H1 (cell line): ENCODE data around the gene WDR91. TPM values are rescaled to one million over a fixed set of nuclear protein-coding genes. Genes with fewer than 3 reads are reported as not detected.
A peak's percentile ranks its signal among the peaks of the same experiment; 100 is the strongest.

Experiments used
- CTCF ChIA-PET: fragments of 300-600 bp; sonication (Branson Sonifier 250); formaldehyde crosslinking; loops from one replicate; lab custom pipeline; 2021; ENCODE audit not compliant: partially characterized antibody; lab: Charles Lee
- POLR2A ChIA-PET: fragments of 300-600 bp; sonication (Branson Sonifier 250); formaldehyde crosslinking; loops from one replicate; lab custom pipeline; 2021; ENCODE audit warnings: inconsistent platforms; ENCODE audit not compliant: partially characterized antibody; lab: Charles Lee
- DNase-seq, 2 experiments: peaks; one replicate each; pipeline versions ENCODE4 v3.0.0 to v3.0.0-alpha.2; 2010 to 2022; ENCODE audit warnings: low spot score in 2 of 2, low read depth in 1 of 2, mixed read lengths in 1 of 2
- FAIRE-seq: peaks from 2 replicates; lab custom pipeline; 2011; peaks lifted over from hg19 to GRCh38; lab: Jason Lieb, UNC
- H2AFZ ChIP-seq: 2 replicates; pipeline ENCODE4 v1.8.1; 2012; ENCODE audit warnings: low read length, inconsistent platforms
- H2AK5ac ChIP-seq: 2 replicates; pipeline ENCODE4 v1.6.1; 2013; ENCODE audit warnings: low read depth, low read length
- H2BK120ac ChIP-seq: replicated peaks from 2 replicates; pipeline ENCODE3; 2013; ENCODE audit warnings: low read depth, low read length, inconsistent platforms
- H2BK12ac ChIP-seq: 2 replicates; pipeline ENCODE4 v1.6.1; 2013; ENCODE audit warnings: low read depth, low read length
- H2BK15ac ChIP-seq: 2 replicates; pipeline ENCODE4 v1.6.1; 2013; ENCODE audit warnings: low read length
- H2BK20ac ChIP-seq: 2 replicates; pipeline ENCODE4 v1.6.1; 2013; ENCODE audit warnings: low read length
- H2BK5ac ChIP-seq: 2 replicates; pipeline ENCODE4 v1.6.1; 2013; ENCODE audit warnings: low read depth, low read length
- H3K14ac ChIP-seq: 2 replicates; pipeline ENCODE4 v1.6.1; 2013; ENCODE audit warnings: inconsistent platforms; ENCODE audit not compliant: insufficient read length
- H3K18ac ChIP-seq: 2 replicates; pipeline ENCODE4 v1.6.1; 2013; ENCODE audit warnings: low read length; ENCODE audit errors: extremely low read depth
- H3K23ac ChIP-seq: 2 replicates; pipeline ENCODE4 v1.6.1; 2013; ENCODE audit warnings: inconsistent platforms; ENCODE audit not compliant: insufficient read length
- H3K23me2 ChIP-seq: 2 replicates; pipeline ENCODE4 v1.6.1; 2013; ENCODE audit warnings: low read depth, low read length
- H3K27ac ChIP-seq: 2 replicates; pipeline ENCODE4 v1.6.1; 2011; ENCODE audit warnings: low read depth, low read length, inconsistent platforms
- H3K27me3 ChIP-seq, 4 experiments: replicated peaks in 1 of 4; 1 replicate in 1 of 4; 2 replicates in 3 of 4; pipeline versions ENCODE4 v1.6.1 to v1.8.1; 2011 to 2013; ENCODE audit warnings: low read length in 3 of 4, mild to moderate bottlenecking in 3 of 4, inconsistent platforms in 2 of 4, mixed read lengths in 2 of 4, moderate library complexity in 1 of 4; ENCODE audit not compliant: control insufficient read depth in 3 of 4, insufficient read depth in 3 of 4; ENCODE audit errors: extremely low read depth in 1 of 4
- H3K36me3 ChIP-seq, 4 experiments: 2 replicates each; pipeline versions ENCODE4 v1.6.1 to v1.8.1; 2011 to 2013; ENCODE audit warnings: mild to moderate bottlenecking in 4 of 4, low read length in 3 of 4, moderate library complexity in 2 of 4, control low read depth in 1 of 4, inconsistent platforms in 1 of 4; ENCODE audit not compliant: insufficient read depth in 4 of 4, control insufficient read depth in 2 of 4
- H3K4ac ChIP-seq: replicated peaks from 2 replicates; pipeline ENCODE3; 2013; ENCODE audit warnings: low read length, low read depth, mixed read lengths, inconsistent platforms; ENCODE audit not compliant: insufficient read length
- H3K4me1 ChIP-seq, 4 experiments: replicated peaks in 1 of 4; 1 replicate in 1 of 4; 2 replicates in 3 of 4; pipeline versions ENCODE4 v1.6.1 to v1.8.1; 2011 to 2013; ENCODE audit warnings: low read length in 3 of 4, inconsistent platforms in 2 of 4, mixed read lengths in 1 of 4; ENCODE audit not compliant: insufficient read depth in 4 of 4, control insufficient read depth in 3 of 4
- H3K4me2 ChIP-seq, 2 experiments: 2 replicates each; pipeline versions ENCODE4 v1.6.1 to v1.8.1; 2011 to 2013; ENCODE audit warnings: low read depth in 2 of 2, low read length in 2 of 2, control low read depth in 1 of 2, inconsistent platforms in 1 of 2, mild to moderate bottlenecking in 1 of 2; ENCODE audit not compliant: insufficient read depth in 1 of 2
- H3K4me3 ChIP-seq, 4 experiments: fragments of 200-600, 300-600 bp in 1 of 4; sonication (generic), shearing (Covaris generic), sonication (Bioruptor Twin) in 1 of 4; 2 replicates each; pipeline versions ENCODE4 v1.5.1 to v1.8.1; 2011 to 2016; ENCODE audit warnings: low read length in 4 of 4, low read depth in 3 of 4, control low read depth in 2 of 4, inconsistent platforms in 2 of 4, mild to moderate bottlenecking in 2 of 4, mixed read lengths in 1 of 4, moderate library complexity in 1 of 4; ENCODE audit not compliant: insufficient read depth in 2 of 4; ENCODE audit errors: extremely low read depth in 1 of 4
- H3K56ac ChIP-seq: replicated peaks from 2 replicates; pipeline ENCODE3; 2013; ENCODE audit warnings: low read depth, mild to moderate bottlenecking, mixed read lengths, low read length, inconsistent platforms; ENCODE audit not compliant: insufficient read length
- H3K79me1 ChIP-seq: 2 replicates; pipeline ENCODE4 v1.6.1; 2013; ENCODE audit warnings: low read depth, low read length, control low read depth
- H3K79me2 ChIP-seq, 2 experiments: 2 replicates each; pipeline versions ENCODE4 v1.6.1 to v1.8.1; 2012 to 2013; ENCODE audit warnings: low read length in 2 of 2, mild to moderate bottlenecking in 2 of 2, inconsistent platforms in 1 of 2; ENCODE audit not compliant: insufficient read depth in 2 of 2, control insufficient read depth in 1 of 2
- H3K9ac ChIP-seq, 4 experiments: replicated peaks in 1 of 4; 1 replicate in 1 of 4; 2 replicates in 3 of 4; pipeline versions ENCODE4 v1.6.1 to v1.8.1; 2011 to 2013; ENCODE audit warnings: low read depth in 3 of 4, low read length in 3 of 4, control low read depth in 2 of 4, mild to moderate bottlenecking in 2 of 4, moderate library complexity in 2 of 4, inconsistent platforms in 1 of 4; ENCODE audit errors: extremely low read depth in 1 of 4
- H3K9me3 ChIP-seq, 2 experiments: 2 replicates each; pipeline versions ENCODE4 v1.6.1 to v1.8.1; 2012 to 2013; ENCODE audit warnings: mild to moderate bottlenecking in 2 of 2, moderate library complexity in 2 of 2, control low read depth in 1 of 2, inconsistent platforms in 1 of 2, low read depth in 1 of 2, low read length in 1 of 2, mixed read lengths in 1 of 2; ENCODE audit not compliant: insufficient read depth in 2 of 2
- H4K20me1 ChIP-seq, 2 experiments: replicated peaks in 1 of 2; 2 replicates each; pipeline versions ENCODE3 to v1.8.1; 2011 to 2013; ENCODE audit warnings: inconsistent platforms in 2 of 2, low read length in 2 of 2, mild to moderate bottlenecking in 1 of 2; ENCODE audit not compliant: insufficient read depth in 2 of 2, control insufficient read depth in 1 of 2
- H4K5ac ChIP-seq: 2 replicates; pipeline ENCODE4 v1.6.1; 2013; ENCODE audit warnings: low read length, low read depth, mixed read lengths, inconsistent platforms; ENCODE audit not compliant: insufficient read length
- H4K8ac ChIP-seq: 2 replicates; pipeline ENCODE4 v1.8.0; 2013; ENCODE audit warnings: mild to moderate bottlenecking, moderate library complexity, low read length, inconsistent platforms; ENCODE audit not compliant: insufficient read depth; ENCODE audit errors: extremely low read depth
- H4K91ac ChIP-seq: replicated peaks from 2 replicates; pipeline ENCODE3; 2013; ENCODE audit warnings: low read length, mixed read lengths, inconsistent platforms; ENCODE audit not compliant: insufficient read length
- CEBPB ChIP-seq: IDR thresholded peaks from 2 replicates; pipeline ENCODE4 v1.6.1; 2012; ENCODE audit warnings: low read depth, low read length
- CHD1 ChIP-seq: IDR thresholded peaks from 2 replicates; pipeline ENCODE4 v1.6.1; 2012; ENCODE audit warnings: low read depth, low read length, improper control_type of control experiment
- CHD2 ChIP-seq: IDR thresholded peaks from 2 replicates; pipeline ENCODE4 v1.6.1; 2012; ENCODE audit warnings: low read length, improper control_type of control experiment
- EZH2 ChIP-seq: fragments of 200-600 bp; sonication (generic); IDR thresholded peaks from 2 replicates; pipeline ENCODE4 v1.7.1; 2012; ENCODE audit warnings: low read depth, mild to moderate bottlenecking, moderate library complexity, low read length, inconsistent platforms; ENCODE audit not compliant: severe bottlenecking
- KDM5A ChIP-seq: fragments of 200-600 bp; IDR thresholded peaks from 2 replicates; pipeline ENCODE4 v1.7.1; 2012; ENCODE audit warnings: mild to moderate bottlenecking, low read length, inconsistent platforms, mixed read lengths
- SP1 ChIP-seq: IDR thresholded peaks from 2 replicates; pipeline ENCODE4 v1.6.1; 2011; ENCODE audit warnings: low read depth, low read length
- SP4 ChIP-seq: IDR thresholded peaks from 2 replicates; pipeline ENCODE4 v1.6.1; 2012; ENCODE audit warnings: low read length, inconsistent platforms
- TAF1 ChIP-seq: IDR thresholded peaks from 2 replicates; pipeline ENCODE4 v1.6.1; 2011; ENCODE audit warnings: mild to moderate bottlenecking, low read depth, low read length
- ZNF274 ChIP-seq: IDR thresholded peaks from 2 replicates; pipeline ENCODE4 v1.7.0; 2012; ENCODE audit warnings: low read length, borderline replicate concordance; ENCODE audit errors: extremely low read depth
- WGBS, 2 experiments: shearing (Covaris generic) in 1 of 2; methylation state at CpG; one replicate each; pipeline versions ENCODE4 v1.1.6 to v1.1.7; 2013 to 2015; ENCODE audit warnings: low lambda C conversion rate in 2 of 2, mixed read lengths in 2 of 2, inconsistent platforms in 1 of 2, low coverage in 1 of 2, missing lambda C conversion rate in 1 of 2; ENCODE audit not compliant: insufficient replicate concordance in 2 of 2, insufficient coverage in 1 of 2, insufficient read length in 1 of 2; ENCODE audit errors: extremely low coverage in 1 of 2, missing lambda C conversion rate in 1 of 2; 5-methylcytosine and 5-hydroxymethylcytosine counted together
- polyA plus RNA-seq, 7 experiments: library from polyadenylated mRNA; depleted of rRNA in 3 of 7; stranded (reverse) in 5 of 7; unstranded in 2 of 7; fragments of >200 nt in 5 of 7; fragments of 200-250 nt in 2 of 7; gene quantifications; 1 replicate in 5 of 7; 2 replicates in 1 of 7; 4 replicates in 1 of 7; pipeline versions ENCODE4 v1.2.1 to v1.2.3, GENCODE V29; 2011 to 2013; ENCODE audit warnings: missing spikeins in 2 of 7, mixed read lengths in 2 of 7
- total RNA-seq: library from RNA; stranded (reverse); fragmentation: NEBNext Ultra II Directional; extraction: Animal tissue kit (Norgen Biotek cat#: 25700); gene quantifications from 2 replicates; pipeline ENCODE4 v1.2.1, GENCODE V29; 2021
- TF ChIP-seq, protein P1 (sequence below): IDR thresholded peaks from 2 replicates; pipeline ENCODE4 v1.6.1; 2011; ENCODE audit warnings: low read depth, mild to moderate bottlenecking, low read length; ENCODE audit not compliant: insufficient read depth
- TF ChIP-seq, protein P2 (sequence below): IDR thresholded peaks from 2 replicates; pipeline ENCODE4 v1.6.1; 2012; ENCODE audit warnings: low read length, inconsistent platforms

Gene WDR91
- total and polyA plus RNA-seq, 2 of the 8 experiments (the other 6 are each of a cell fraction or from before 2014, with no cell fraction given), result 8.2 to 14.7 TPM

DNA sequence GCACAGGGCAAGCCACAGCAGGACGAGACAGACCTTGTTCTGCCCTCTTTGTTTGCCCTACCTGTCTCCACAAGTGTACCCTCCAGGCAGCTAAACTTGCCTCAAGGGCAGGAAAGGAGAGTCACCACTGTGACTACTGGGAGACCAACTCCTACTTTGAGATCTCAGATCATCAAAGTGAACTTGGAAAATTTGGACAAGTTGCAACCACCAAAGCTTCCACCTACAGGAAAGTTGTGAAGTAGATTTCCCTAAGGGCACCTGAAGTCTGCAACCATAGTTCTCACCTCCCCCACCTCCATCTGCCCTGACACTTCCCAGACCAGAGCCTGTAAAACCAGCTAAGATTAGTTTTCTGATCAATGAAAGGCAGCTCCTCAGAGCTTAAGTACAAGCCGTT is 2.5 kb upstream of the WDR91 start:
- H4K8ac ChIP-seq, result no peak overlapping the region
- CTCF ChIA-PET, result interaction anchor here (0.6 to 1.5 kb wide), 2 partner anchors 19 to 497 kb away, joined by 3 to 5 read pairs; no protein-coding TSS in a partner anchor
- no peak for FAIRE-seq

More for the DNA sequence above, 2.5 kb upstream of the WDR91 start:
- Histone ChIP-seq H4K91ac (no peak overlapping the region), H3K27ac (no peak overlapping the region), H3K4me2 (no peak overlapping the region), H3K36me3 (no peaks in the 10 kb centered on the region), H3K27me3 (peaks cover 0 to 8% (median 3%) of the 10 kb centered on the region in 4 experiments; a peak in 5 of 7 replicates), H3K79me2 (no peaks in the 10 kb centered on the region), H2BK12ac (no peak overlapping the region), H4K5ac (no peak overlapping the region), H2AK5ac (no peak overlapping the region), H3K14ac (no peak overlapping the region), H2BK120ac (no peak overlapping the region), H3K9me3 (no peaks in the 10 kb centered on the region), H3K23me2 (peaks cover 8% of the 10 kb centered on the region), H3K23ac (no peak overlapping the region), H3K4me1 (no peaks in the 10 kb centered on the region; a peak in 2 of 7 replicates), H4K20me1 (no peaks in the 10 kb centered on the region), H3K56ac (no peak overlapping the region), H3K79me1 (no peaks in the 10 kb centered on the region), H3K4ac (no peak overlapping the region), H2AFZ (0 out of 2 replicates have a peak overlapping the region, but pooled peaks have one; percentile 25), H2BK15ac (no peak overlapping the region), H3K9ac (no peak overlapping the region), H3K4me3 (no peak overlapping the region), H3K18ac (no peak overlapping the region), H2BK20ac (no peak overlapping the region)
- no peak for DNase-seq
- 91% methylated on average over 2 of the region's 2 CpGs; no CpG with 5 or more reads in 1 of the 2 experiments for WGBS, 2 experiments
- TF ChIP-seq SP1 (no peak), SP4 (no peak), TAF1 (no peak), KDM5A (no peak), CHD1 (no peak), CEBPB (no peak), CHD2 (no peak), EZH2 (no peak), ZNF274 (no peak)
- TF ChIP-seq, protein P1, sequence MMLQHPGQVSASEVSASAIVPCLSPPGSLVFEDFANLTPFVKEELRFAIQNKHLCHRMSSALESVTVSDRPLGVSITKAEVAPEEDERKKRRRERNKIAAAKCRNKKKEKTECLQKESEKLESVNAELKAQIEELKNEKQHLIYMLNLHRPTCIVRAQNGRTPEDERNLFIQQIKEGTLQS, result no peak
- TF ChIP-seq, protein P2, sequence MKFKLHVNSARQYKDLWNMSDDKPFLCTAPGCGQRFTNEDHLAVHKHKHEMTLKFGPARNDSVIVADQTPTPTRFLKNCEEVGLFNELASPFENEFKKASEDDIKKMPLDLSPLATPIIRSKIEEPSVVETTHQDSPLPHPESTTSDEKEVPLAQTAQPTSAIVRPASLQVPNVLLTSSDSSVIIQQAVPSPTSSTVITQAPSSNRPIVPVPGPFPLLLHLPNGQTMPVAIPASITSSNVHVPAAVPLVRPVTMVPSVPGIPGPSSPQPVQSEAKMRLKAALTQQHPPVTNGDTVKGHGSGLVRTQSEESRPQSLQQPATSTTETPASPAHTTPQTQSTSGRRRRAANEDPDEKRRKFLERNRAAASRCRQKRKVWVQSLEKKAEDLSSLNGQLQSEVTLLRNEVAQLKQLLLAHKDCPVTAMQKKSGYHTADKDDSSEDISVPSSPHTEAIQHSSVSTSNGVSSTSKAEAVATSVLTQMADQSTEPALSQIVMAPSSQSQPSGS, result no peak
- TF ChIP-seq, all 59 proteins: peak for 0
- no peak overlapping the region for H2BK5ac ChIP-seq
- POLR2A ChIA-PET, result interaction anchor here (1.3 kb wide), 1 partner anchor 148 kb away, joined by 3 read pairs; no protein-coding TSS in a partner anchor
